Lower leg skin (tissue), 4 donors: ENCODE data around the gene ASB5. TPM values are rescaled to one million over a fixed set of nuclear protein-coding genes. Genes with fewer than 3 reads are reported as not detected.

Source experiments
- DNase-seq, 2 donors: peaks; one replicate each; pipeline ENCODE4 v3.0.0-alpha.2; 2019; ENCODE audit warnings: low spot score in 2 of 2
- H3K4me3 ChIP-seq: fragments of 200-600 bp; sonication (generic); 2 replicates; pipeline ENCODE4 v1.5.1; 2017; ENCODE audit warnings: mild to moderate bottlenecking, low read depth; ENCODE audit not compliant: poor library complexity, severe bottlenecking
- POLR2A ChIP-seq, 2 donors: fragments of 450-650 bp; IDR thresholded peaks; one replicate each; pipeline ENCODE4 v1.6.1; 2016 to 2017; ENCODE audit warnings: antibody characterized with exemption in 2 of 2, mild to moderate bottlenecking in 1 of 2, moderate library complexity in 1 of 2
- WGBS, 2 donors: methylation state at CpG; one replicate each; pipeline ENCODE4 v1.1.5; 2018; 5-methylcytosine and 5-hydroxymethylcytosine counted together
- intact Hi-C: fragments of 100-400 bp; cut with DNase I; formaldehyde crosslinking; loops from one replicate; pipeline ENCODE4 v1.15.0; 2023; ENCODE audit warnings: low total_unique reads
- total RNA-seq, 4 donors: library from RNA; depleted of rRNA; stranded (reverse); fragments of >200 nt; gene quantifications; one replicate each; pipeline ENCODE4 v1.1.0, GENCODE V29; 2016
- TF ChIP-seq, protein P1 (sequence below), 3 donors: fragments of 450-650 bp; IDR thresholded peaks; one replicate each; pipeline ENCODE4 v1.5.1; 2016; ENCODE audit warnings: antibody characterized with exemption in 3 of 3, mild to moderate bottlenecking in 3 of 3, moderate library complexity in 2 of 3

ASB5 gene, protein sequence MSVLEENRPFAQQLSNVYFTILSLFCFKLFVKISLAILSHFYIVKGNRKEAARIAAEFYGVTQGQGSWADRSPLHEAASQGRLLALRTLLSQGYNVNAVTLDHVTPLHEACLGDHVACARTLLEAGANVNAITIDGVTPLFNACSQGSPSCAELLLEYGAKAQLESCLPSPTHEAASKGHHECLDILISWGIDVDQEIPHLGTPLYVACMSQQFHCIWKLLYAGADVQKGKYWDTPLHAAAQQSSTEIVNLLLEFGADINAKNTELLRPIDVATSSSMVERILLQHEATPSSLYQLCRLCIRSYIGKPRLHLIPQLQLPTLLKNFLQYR
- total RNA-seq, result under 1 TPM in 1 of 4 donors, not detected in 3; 0.07 TPM

DNA sequence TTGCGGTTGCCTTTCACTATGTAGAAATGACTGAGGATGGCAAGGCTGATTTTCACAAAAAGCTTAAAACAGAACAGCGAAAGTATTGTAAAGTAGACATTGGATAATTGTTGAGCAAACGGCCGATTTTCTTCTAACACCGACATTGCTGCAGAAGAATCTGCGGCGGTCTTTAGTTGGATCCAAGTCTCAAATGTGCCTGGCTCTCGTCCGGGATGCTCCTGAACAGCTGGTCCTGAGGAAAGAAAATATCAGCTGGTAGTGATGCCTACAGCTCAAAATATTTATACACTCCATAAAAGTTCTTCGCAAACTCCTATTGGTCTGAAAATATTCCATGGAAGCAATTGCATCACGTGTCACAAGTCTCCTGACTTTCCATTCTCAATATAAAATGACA is at the start of gene ASB5:
Gene ASB5 (minus strand): TSS at position 260 of the 400 bp plus-strand sequence. CDS start 114 bp downstream, at position 146.
- intact Hi-C loops, result no loop called here
- TF ChIP-seq POLR2A (IDR thresholded peaks at IDR 0.05), result no peak
- TF ChIP-seq, protein P1, sequence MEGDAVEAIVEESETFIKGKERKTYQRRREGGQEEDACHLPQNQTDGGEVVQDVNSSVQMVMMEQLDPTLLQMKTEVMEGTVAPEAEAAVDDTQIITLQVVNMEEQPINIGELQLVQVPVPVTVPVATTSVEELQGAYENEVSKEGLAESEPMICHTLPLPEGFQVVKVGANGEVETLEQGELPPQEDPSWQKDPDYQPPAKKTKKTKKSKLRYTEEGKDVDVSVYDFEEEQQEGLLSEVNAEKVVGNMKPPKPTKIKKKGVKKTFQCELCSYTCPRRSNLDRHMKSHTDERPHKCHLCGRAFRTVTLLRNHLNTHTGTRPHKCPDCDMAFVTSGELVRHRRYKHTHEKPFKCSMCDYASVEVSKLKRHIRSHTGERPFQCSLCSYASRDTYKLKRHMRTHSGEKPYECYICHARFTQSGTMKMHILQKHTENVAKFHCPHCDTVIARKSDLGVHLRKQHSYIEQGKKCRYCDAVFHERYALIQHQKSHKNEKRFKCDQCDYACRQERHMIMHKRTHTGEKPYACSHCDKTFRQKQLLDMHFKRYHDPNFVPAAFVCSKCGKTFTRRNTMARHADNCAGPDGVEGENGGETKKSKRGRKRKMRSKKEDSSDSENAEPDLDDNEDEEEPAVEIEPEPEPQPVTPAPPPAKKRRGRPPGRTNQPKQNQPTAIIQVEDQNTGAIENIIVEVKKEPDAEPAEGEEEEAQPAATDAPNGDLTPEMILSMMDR (IDR thresholded peaks at IDR 0.05), result no peak
- H3K4me3 ChIP-seq, result no peak within 1 kb of the TSS
- no peak for DNase-seq
- 92 to 93% methylated on average over 11 of the region's 11 CpGs for WGBS, 2 donors

DNA sequence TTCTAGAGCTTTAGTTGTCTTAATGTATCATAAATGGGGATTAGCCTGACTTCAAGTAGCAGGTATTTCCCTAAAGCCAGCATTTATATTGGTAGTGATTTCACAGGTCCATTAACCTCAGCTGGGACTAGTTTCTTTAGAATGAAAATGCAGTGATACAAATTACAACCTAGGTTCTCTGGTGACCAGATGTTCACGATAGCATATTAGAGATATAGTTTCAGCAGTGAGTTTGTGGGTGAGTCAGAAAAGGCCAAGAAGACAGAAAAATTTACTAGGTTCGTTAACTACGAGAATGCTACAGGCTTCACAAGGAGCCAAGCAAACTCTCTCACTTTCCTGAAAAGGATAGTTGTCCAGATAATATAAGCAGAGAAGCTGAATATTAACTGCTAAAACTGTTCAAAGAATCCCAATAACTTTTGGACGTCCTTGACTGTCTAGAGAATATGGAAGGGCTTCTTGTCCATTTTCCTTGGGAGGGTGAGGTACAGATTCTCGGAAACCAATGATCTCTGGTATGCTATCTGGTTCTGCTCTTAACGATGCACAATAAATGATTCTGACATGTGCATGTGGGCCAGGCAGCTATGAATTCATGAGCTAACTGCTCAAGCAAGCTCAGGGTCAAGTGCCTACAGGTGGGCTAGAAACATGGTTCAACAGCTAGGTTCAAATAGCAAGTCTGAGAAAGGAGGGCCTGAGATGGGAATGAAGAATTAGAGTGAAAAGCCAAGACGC is 44.7 kb upstream of the ASB5 start:
- 73 to 74% methylated on average over 7 of the region's 7 CpGs for WGBS, 2 donors
- intact Hi-C loops, result no loop called here
- TF ChIP-seq, protein P1 (IDR thresholded peaks at IDR 0.05), result no peak
- TF ChIP-seq POLR2A (IDR thresholded peaks at IDR 0.05), result no peak
- H3K4me3 ChIP-seq, result no peak overlapping the region
- DNase-seq, result no peak

DNA sequence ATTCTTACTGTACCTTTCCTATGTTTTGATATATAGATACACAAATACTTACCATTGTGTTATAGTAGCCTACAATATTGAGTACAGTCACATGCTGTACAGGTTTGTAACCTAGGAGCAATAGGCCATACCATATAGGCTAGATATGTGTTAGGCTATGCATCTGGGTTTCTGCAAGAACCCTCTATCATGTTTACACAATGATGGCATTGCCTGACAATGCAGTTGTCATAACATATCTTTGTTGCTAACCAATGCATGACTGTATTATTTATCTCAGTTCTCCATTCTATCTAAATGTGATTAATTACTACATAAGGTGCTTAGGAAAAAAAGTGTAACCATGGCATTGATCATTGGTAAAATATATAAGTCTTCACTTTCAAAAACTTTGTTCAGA is 40.8 kb upstream of the ASB5 start:
- intact Hi-C loops, result no loop called here

DNA sequence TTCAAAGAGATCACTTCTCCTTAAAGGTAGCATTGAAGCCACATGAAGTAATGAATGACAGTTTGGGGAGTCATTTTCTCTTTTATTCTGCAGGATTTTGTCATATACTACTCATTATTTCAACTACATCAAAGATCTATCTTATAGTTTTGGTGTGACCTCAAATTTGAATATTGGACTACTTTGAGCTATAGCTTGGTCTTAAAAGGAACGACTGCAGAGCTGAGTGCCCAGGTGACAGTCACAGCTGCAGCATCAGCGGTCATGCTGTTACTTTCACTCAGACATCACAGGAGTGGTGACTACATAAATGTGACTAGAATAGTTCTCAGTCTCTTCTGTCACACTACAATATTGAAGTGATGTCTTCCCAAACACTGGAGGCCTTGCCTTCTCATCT is 40.0 kb upstream of the ASB5 start:
- DNase-seq, result no peak
- intact Hi-C loops, result no loop called here
- TF ChIP-seq, protein P1 (IDR thresholded peaks at IDR 0.05), result no peak
- no peak for TF ChIP-seq POLR2A (IDR thresholded peaks at IDR 0.05)
- no peak overlapping the region for H3K4me3 ChIP-seq
- 85 to 91% methylated on average over 2 of the region's 2 CpGs for WGBS, 2 donors

More for the DNA sequence above, 40.8 kb upstream of the ASB5 start:
- TF ChIP-seq, protein P1 (IDR thresholded peaks at IDR 0.05), result no peak
- no peak for TF ChIP-seq POLR2A (IDR thresholded peaks at IDR 0.05)
- DNase-seq, result no peak
- H3K4me3 ChIP-seq, result no peak overlapping the region

DNA sequence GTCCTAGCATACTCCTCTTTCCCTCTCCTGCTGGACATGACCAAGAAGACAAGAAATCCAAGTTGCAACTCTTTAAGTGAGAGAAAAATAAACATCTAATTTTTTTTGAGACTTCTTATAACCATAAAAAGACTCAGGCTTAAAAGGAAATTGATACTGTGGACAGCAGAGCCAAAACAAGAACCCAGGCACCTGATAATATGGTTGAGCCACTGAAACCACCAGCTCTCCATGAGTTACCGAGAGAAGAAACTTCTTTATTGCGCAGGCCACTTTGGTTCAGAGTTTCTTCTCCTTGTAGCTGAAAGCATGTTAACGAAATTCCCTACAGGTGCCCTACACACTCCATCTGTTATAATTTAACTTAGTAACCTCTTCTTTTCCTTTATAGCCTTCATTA is 39.4 kb upstream of the ASB5 start:
- intact Hi-C loops, result no loop called here
- WGBS, 2 donors, result 89 to 90% methylated on average over 3 of the region's 3 CpGs
- H3K4me3 ChIP-seq, result no peak overlapping the region
- no peak for DNase-seq
- TF ChIP-seq POLR2A (IDR thresholded peaks at IDR 0.05), result no peak
- TF ChIP-seq, protein P1 (IDR thresholded peaks at IDR 0.05), result no peak
